Hepatocyte (in vitro differentiated cells): Measurements from ENCODE around the gene LRRC1.

Experiments
- EZH2 ChIP-seq: fragments of 200-600 bp; sonication (generic); IDR thresholded peaks from 2 replicates; pipeline ENCODE4 v1.6.1; 2016; ENCODE audit warnings: antibody characterized with exemption, mild to moderate bottlenecking, borderline replicate concordance
- EZH2phosphoT487 ChIP-seq: fragments of 200-600 bp; sonication (generic); IDR thresholded peaks from one replicate; pipeline ENCODE4 v1.6.1; 2018; ENCODE audit warnings: antibody characterized with exemption, mild to moderate bottlenecking, low read depth, moderate library complexity; ENCODE audit not compliant: unreplicated experiment, severe bottlenecking
- TF ChIP-seq, protein P1 (sequence below): fragments of 200-600 bp; sonication (generic); IDR thresholded peaks from 2 replicates; pipeline ENCODE4 v1.5.1; 2016; ENCODE audit warnings: antibody characterized with exemption, mild to moderate bottlenecking; ENCODE audit not compliant: poor library complexity

GRCh38 chr6:53961679-53962370, 167.0 kb downstream of the LRRC1 start:
- TF ChIP-seq, protein P1, sequence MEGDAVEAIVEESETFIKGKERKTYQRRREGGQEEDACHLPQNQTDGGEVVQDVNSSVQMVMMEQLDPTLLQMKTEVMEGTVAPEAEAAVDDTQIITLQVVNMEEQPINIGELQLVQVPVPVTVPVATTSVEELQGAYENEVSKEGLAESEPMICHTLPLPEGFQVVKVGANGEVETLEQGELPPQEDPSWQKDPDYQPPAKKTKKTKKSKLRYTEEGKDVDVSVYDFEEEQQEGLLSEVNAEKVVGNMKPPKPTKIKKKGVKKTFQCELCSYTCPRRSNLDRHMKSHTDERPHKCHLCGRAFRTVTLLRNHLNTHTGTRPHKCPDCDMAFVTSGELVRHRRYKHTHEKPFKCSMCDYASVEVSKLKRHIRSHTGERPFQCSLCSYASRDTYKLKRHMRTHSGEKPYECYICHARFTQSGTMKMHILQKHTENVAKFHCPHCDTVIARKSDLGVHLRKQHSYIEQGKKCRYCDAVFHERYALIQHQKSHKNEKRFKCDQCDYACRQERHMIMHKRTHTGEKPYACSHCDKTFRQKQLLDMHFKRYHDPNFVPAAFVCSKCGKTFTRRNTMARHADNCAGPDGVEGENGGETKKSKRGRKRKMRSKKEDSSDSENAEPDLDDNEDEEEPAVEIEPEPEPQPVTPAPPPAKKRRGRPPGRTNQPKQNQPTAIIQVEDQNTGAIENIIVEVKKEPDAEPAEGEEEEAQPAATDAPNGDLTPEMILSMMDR = no peak
- TF ChIP-seq EZH2phosphoT487 = no peak
- no peak for TF ChIP-seq EZH2
